Measurements from ENCODE around the gene SHISA3. TPM values are rescaled to one million over a fixed set of nuclear protein-coding genes. Genes with fewer than 3 reads are reported as not detected.
"Not testable (repeated sequence)": the region's sequence is repeated elsewhere in the genome, so short reads cannot be mapped to it uniquely, and the experiment has no call there.

Gene SHISA3
- total and polyA plus RNA-seq, 5 donors from 2014 or later, result not detected

DNA sequence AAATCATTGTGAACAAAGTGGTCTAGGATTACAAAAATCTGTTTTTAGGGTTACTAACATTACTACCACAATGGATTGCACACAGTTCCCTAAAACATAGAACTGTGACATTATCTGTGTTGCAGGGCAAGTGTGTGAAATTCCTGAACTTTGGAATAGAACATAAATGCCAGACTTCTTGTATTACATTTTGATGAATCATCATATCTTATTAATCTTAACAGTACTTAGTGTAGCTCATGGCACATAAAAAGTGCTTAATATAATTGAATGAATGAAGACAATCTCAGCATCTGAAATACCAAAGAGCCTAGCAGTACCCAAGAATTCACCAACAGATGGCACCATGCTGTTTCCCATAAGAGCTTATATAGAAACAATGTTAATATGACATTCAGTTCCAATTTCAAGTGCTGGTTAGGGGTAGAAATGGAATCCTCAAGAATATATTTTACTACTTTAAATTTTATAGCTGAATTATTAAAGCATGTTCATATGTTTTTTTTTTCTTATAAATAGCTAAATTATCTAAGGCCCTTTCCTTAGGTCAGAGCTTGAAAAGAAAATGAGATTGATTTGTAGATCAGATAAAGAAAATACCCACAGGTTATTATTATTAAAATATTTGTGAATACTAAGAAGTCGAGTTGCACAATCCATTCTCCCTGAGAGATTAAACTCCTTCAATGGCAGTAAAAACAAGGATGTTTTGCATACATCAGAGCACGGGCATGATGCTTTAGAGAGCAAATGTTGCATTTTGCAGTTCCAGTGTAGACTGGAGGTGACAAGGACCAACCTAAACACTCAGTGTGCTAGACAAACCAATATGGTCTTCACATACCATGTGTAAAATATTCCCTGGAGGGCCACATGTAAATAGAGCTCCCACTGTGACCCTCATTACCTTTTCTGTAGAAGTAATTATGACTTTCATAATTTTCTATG, 25.7 kb upstream of the SHISA3 start:
- no peaks in the 10 kb centered on the region for H3K4me1 ChIP-seq (ENCODE audit: control insufficient read depth, insufficient read depth, low read length, poor library complexity, severe bottlenecking)
- Mint-ChIP-seq H3K9me3 (peaks cover 0 to 4% (median 0%) of the 10 kb centered on the region in 7 donors), H3K27me3 (peaks cover 8% of the 10 kb centered on the region), H3K4me3 (no peak overlapping the region), H3K27ac (no peak overlapping the region), H3K4me1 (no peaks in the 10 kb centered on the region), H3K36me3 (no peaks in the 10 kb centered on the region)
- H3K4me3 ChIP-seq (ENCODE audit: low read depth, low read length), result no peak overlapping the region
- no peak overlapping the region for H3K27ac ChIP-seq (ENCODE audit: insufficient read depth, low read length, poor library complexity, severe bottlenecking)
- peak in 2 of 3 donors; percentile 3 to 50 for DNase-seq
- no peaks in the 10 kb centered on the region for H3K9me3 ChIP-seq (ENCODE audit: control insufficient read depth in 2 of 2, low read length in 2 of 2)
- H3K27me3 ChIP-seq (ENCODE audit: control insufficient read depth, insufficient read depth, low read length), result no peaks in the 10 kb centered on the region
- no peaks in the 10 kb centered on the region for H3K36me3 ChIP-seq (ENCODE audit: control insufficient read depth, insufficient read depth, low read length)
- no peak for ATAC-seq (ENCODE audit: low read depth in 2 of 2)

DNA sequence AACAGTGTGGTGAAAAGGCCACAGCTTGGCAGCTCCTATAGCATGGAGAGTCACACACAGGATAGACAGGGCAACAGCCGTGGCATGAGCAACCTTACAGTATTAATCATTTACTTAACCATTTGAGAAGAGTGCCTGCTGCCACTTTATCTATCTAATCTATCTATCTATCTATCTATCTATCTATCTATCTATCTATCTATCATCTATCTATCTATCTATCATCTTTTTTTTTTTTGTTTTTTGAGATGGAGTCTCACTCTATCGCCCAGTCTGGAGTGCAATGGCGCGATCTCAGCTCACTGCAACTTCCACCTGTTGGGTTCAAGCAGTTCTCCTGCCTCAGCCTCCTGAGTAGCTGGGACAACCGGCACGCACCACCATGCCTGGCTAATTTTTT, 25.0 kb upstream of the SHISA3 start:
- H3K4me1 Mint-ChIP-seq, H3K36me3 Mint-ChIP-seq: not testable (repeated sequence)

DNA sequence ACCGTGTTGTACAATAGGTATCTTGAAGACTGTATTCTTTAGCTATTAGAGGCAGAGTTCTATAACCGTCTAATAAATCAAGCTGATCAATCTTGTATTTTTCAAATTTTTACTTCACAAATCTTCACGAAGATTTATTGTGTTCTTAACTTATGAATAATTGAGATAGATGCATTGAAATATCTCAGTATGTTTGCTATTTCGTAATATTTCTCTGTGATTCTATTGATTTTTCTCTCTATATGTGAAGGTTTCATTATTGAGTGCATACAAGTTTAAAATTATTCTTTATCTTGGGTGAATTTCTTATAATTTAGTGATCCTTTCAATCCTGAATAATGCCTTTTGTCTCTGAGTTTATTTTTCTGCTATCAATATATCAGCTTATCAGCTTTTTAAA, 19.8 kb upstream of the SHISA3 start:
- no peaks in the 10 kb centered on the region for H3K36me3 Mint-ChIP-seq
- H3K4me3 ChIP-seq (ENCODE audit: low read depth, low read length), result no peak overlapping the region
- peaks cover 0 to 3% (median 0%) of the 10 kb centered on the region in 7 donors for H3K9me3 Mint-ChIP-seq
- no peaks in the 10 kb centered on the region for H3K4me1 ChIP-seq (ENCODE audit: control insufficient read depth, insufficient read depth, low read length, poor library complexity, severe bottlenecking)
- no peak overlapping the region for H3K27ac ChIP-seq (ENCODE audit: insufficient read depth, low read length, poor library complexity, severe bottlenecking)
- no peaks in the 10 kb centered on the region for H3K36me3 ChIP-seq (ENCODE audit: control insufficient read depth, insufficient read depth, low read length)
- H3K4me1 Mint-ChIP-seq, result no peaks in the 10 kb centered on the region
- peaks cover 4% of the 10 kb centered on the region for H3K27me3 ChIP-seq (ENCODE audit: control insufficient read depth, insufficient read depth, low read length)
- no peak overlapping the region for H3K4me3 Mint-ChIP-seq
- DNase-seq (no peak), ATAC-seq (ENCODE audit: low read depth in 2 of 2) (no peak)
- no peak overlapping the region for H3K27ac Mint-ChIP-seq
- H3K27me3 Mint-ChIP-seq, result peaks cover 17% of the 10 kb centered on the region
- H3K9me3 ChIP-seq (ENCODE audit: control insufficient read depth in 2 of 2, low read length in 2 of 2), result no peaks in the 10 kb centered on the region

More for the DNA sequence above, 25.0 kb upstream of the SHISA3 start:
- H3K27ac ChIP-seq (ENCODE audit: insufficient read depth, low read length, poor library complexity, severe bottlenecking); ATAC-seq (ENCODE audit: low read depth in 2 of 2); H3K9me3 ChIP-seq (ENCODE audit: control insufficient read depth in 2 of 2, low read length in 2 of 2); H3K4me1 ChIP-seq (ENCODE audit: control insufficient read depth, insufficient read depth, low read length, poor library complexity, severe bottlenecking); H3K9me3 Mint-ChIP-seq; H3K36me3 ChIP-seq (ENCODE audit: control insufficient read depth, insufficient read depth, low read length); H3K27ac Mint-ChIP-seq; H3K4me3 ChIP-seq (ENCODE audit: low read depth, low read length); H3K4me3 Mint-ChIP-seq; DNase-seq; H3K27me3 ChIP-seq (ENCODE audit: control insufficient read depth, insufficient read depth, low read length): not testable (repeated sequence)
- peaks cover 12% of the 10 kb centered on the region for H3K27me3 Mint-ChIP-seq

DNA sequence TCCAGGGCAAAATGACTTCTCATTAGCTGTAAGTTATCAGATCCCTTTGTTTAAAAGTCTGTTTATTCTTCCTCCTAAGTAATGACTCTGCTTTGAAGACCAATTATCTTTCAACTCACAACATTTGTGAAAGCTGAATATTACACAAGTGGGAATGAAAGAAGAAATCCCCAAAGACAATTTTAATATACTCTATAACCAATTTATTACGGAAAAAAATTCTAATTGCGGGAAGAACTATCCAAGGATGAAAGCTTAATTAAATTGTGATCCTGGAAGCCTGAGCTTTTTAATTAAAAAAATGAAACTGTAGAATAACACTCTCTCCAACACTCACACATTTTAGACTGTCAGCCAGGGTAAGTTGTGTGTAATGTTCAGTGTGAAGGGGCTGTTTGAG, 15.6 kb upstream of the SHISA3 start:
- Mint-ChIP-seq H3K4me3 (no peak overlapping the region), H3K4me1 (no peaks in the 10 kb centered on the region), H3K27ac (no peak overlapping the region), H3K27me3 (peaks cover 8% of the 10 kb centered on the region), H3K36me3 (no peaks in the 10 kb centered on the region), H3K9me3 (peaks cover 0 to 2% (median 0%) of the 10 kb centered on the region in 7 donors)
- Histone ChIP-seq H3K4me1 (ENCODE audit: control insufficient read depth, insufficient read depth, low read length, poor library complexity, severe bottlenecking) (no peaks in the 10 kb centered on the region), H3K9me3 (ENCODE audit: control insufficient read depth in 2 of 2, low read length in 2 of 2) (no peaks in the 10 kb centered on the region), H3K27ac (ENCODE audit: insufficient read depth, low read length, poor library complexity, severe bottlenecking) (no peak overlapping the region), H3K27me3 (ENCODE audit: control insufficient read depth, insufficient read depth, low read length) (peaks cover 4% of the 10 kb centered on the region), H3K36me3 (ENCODE audit: control insufficient read depth, insufficient read depth, low read length) (no peaks in the 10 kb centered on the region), H3K4me3 (ENCODE audit: low read depth, low read length) (no peak overlapping the region)
- DNase-seq (no peak), ATAC-seq (ENCODE audit: low read depth in 2 of 2) (no peak)

DNA sequence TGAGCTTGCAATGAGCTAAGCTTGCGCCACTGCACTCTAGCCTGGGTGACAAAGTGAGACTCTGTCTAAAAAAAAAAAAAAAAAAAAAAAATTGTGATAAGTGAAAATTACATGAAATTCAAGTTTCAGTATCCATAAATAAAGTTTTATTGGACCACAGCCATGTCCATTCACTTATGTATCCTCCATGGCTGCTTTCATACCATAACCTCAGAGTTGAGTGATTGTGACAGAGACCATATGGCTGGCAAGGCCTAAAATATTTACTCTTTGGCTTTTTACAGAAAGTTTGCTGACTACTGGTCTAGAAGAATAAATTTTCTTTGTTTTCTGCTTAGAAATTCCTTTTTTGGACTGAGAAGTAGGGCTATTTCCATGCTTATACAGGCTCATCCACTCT, 11.8 kb upstream of the SHISA3 start:
- no peak overlapping the region for H3K4me3 Mint-ChIP-seq
- Histone ChIP-seq H3K27ac (ENCODE audit: insufficient read depth, low read length, poor library complexity, severe bottlenecking) (no peak overlapping the region), H3K4me1 (ENCODE audit: control insufficient read depth, insufficient read depth, low read length, poor library complexity, severe bottlenecking) (no peaks in the 10 kb centered on the region), H3K36me3 (ENCODE audit: control insufficient read depth, insufficient read depth, low read length) (no peaks in the 10 kb centered on the region), H3K27me3 (ENCODE audit: control insufficient read depth, insufficient read depth, low read length) (peaks cover 2% of the 10 kb centered on the region), H3K4me3 (ENCODE audit: low read depth, low read length) (no peak overlapping the region), H3K9me3 (ENCODE audit: control insufficient read depth in 2 of 2, low read length in 2 of 2) (no peaks in the 10 kb centered on the region)
- H3K27ac Mint-ChIP-seq, result no peak overlapping the region
- no peaks in the 10 kb centered on the region for H3K36me3 Mint-ChIP-seq
- ATAC-seq (ENCODE audit: low read depth in 2 of 2) (no peak), DNase-seq (no peak)
- H3K4me1 Mint-ChIP-seq, result no peaks in the 10 kb centered on the region
- peaks cover 0 to 2% (median 0%) of the 10 kb centered on the region in 7 donors for H3K9me3 Mint-ChIP-seq
- no peaks in the 10 kb centered on the region for H3K27me3 Mint-ChIP-seq

DNA sequence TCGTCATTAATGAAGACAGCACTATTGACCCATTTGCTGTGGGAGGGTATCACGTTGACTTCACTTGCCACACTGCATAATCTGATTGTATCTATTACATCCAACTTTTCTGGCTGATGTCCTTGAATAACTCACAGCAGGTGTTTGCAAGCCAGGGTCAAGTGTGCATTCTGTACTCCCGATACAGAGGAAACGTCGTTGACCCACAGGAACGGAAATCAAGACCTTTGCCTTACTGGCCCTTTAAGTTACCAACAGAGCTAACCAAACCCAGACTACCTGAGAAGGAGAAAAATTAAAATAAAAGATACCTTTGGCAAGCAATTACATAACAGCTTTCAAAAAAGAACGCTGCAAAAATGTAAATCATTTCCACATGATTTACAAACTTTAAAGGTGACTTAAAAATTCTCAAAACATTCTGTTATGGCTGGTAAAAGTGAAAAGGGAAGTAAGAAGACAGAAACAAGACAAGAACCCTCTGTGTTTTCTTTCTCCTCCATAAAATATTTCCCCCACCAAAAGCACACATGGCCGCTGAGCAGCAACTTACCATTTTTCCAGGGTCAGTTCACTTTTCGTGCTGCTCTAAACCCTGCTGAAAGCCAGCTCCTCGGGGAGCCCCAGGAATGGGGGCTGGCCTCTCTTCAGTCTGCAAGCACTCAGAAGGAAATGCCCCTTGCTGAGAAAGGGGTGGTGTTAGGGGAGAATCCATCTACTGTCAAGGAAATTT, 6.5 kb upstream of the SHISA3 start:
- Histone ChIP-seq H3K4me1 (ENCODE audit: control insufficient read depth, insufficient read depth, low read length, poor library complexity, severe bottlenecking) (no peaks in the 10 kb centered on the region), H3K27me3 (ENCODE audit: control insufficient read depth, insufficient read depth, low read length) (peaks cover 10% of the 10 kb centered on the region), H3K27ac (ENCODE audit: insufficient read depth, low read length, poor library complexity, severe bottlenecking) (no peak overlapping the region), H3K9me3 (ENCODE audit: control insufficient read depth in 2 of 2, low read length in 2 of 2) (no peaks in the 10 kb centered on the region), H3K4me3 (ENCODE audit: low read depth, low read length) (no peak overlapping the region), H3K36me3 (ENCODE audit: control insufficient read depth, insufficient read depth, low read length) (no peaks in the 10 kb centered on the region)
- peaks cover 0 to 2% (median 0%) of the 10 kb centered on the region in 7 donors for H3K9me3 Mint-ChIP-seq
- H3K36me3 Mint-ChIP-seq, result no peaks in the 10 kb centered on the region
- ATAC-seq (ENCODE audit: low read depth in 2 of 2) (no peak), DNase-seq (no peak)
- no peak overlapping the region for H3K4me3 Mint-ChIP-seq
- H3K27ac Mint-ChIP-seq, result peak overlapping the region in 1 of 3 donors; percentile 43
- H3K4me1 Mint-ChIP-seq, result no peaks in the 10 kb centered on the region
- peaks cover 18% of the 10 kb centered on the region for H3K27me3 Mint-ChIP-seq

DNA sequence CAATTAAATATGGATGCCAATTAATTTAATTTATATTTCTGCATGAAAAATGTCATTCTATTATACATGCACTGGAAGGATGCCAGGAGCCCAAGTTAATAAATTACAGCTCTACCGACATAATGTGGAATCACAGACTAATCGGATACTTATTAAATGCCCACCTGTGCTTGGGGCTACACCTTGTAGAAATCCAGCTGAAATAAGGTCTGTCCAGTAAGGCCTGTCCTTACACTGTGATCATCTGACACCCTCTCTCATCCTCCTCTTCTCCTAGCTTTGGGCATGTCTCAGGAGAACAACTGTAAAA, 6.0 kb upstream of the SHISA3 start:
- Histone ChIP-seq H3K27ac (ENCODE audit: insufficient read depth, low read length, poor library complexity, severe bottlenecking) (no peak overlapping the region), H3K27me3 (ENCODE audit: control insufficient read depth, insufficient read depth, low read length) (peaks cover 15% of the 10 kb centered on the region), H3K4me3 (ENCODE audit: low read depth, low read length) (no peak overlapping the region), H3K4me1 (ENCODE audit: control insufficient read depth, insufficient read depth, low read length, poor library complexity, severe bottlenecking) (peaks cover under 1% of the 10 kb centered on the region), H3K9me3 (ENCODE audit: control insufficient read depth in 2 of 2, low read length in 2 of 2) (no peaks in the 10 kb centered on the region), H3K36me3 (ENCODE audit: control insufficient read depth, insufficient read depth, low read length) (no peaks in the 10 kb centered on the region)
- no peaks in the 10 kb centered on the region for H3K36me3 Mint-ChIP-seq
- DNase-seq (no peak), ATAC-seq (ENCODE audit: low read depth in 2 of 2) (no peak)
- H3K4me1 Mint-ChIP-seq, result peaks cover 0 to 1% (median under 1%) of the 10 kb centered on the region in 4 donors
- no peak overlapping the region for H3K27ac Mint-ChIP-seq
- peaks cover 21% of the 10 kb centered on the region for H3K27me3 Mint-ChIP-seq
- no peak overlapping the region for H3K4me3 Mint-ChIP-seq
- peaks cover 0 to 2% (median 0%) of the 10 kb centered on the region in 7 donors for H3K9me3 Mint-ChIP-seq

Data from CD4-positive, CD25-positive, alpha-beta regulatory T cell (primary cell).